IPS-18c (cell line): ENCODE measurements around the gene LGR4.

ENCODE experiments used
- H3K4me3 ChIP-seq: 2 replicates; pipeline ENCODE4 v1.7.0; 2013; ENCODE audit warnings: low read depth, mild to moderate bottlenecking, low read length, moderate library complexity; ENCODE audit not compliant: insufficient read depth
- H3K9me3 ChIP-seq: one replicate; pipeline ENCODE4 v1.6.1; 2013; ENCODE audit warnings: mild to moderate bottlenecking, low read length, moderate library complexity; ENCODE audit not compliant: control insufficient read depth, insufficient read depth

Gene LGR4

GRCh38 chr11:27447288-27448183 lies 25.1 kb downstream of the LGR4 start:
- Histone ChIP-seq H3K4me3 (no peak overlapping the region), H3K9me3 (no peaks in the 10 kb centered on the region)

- H3K9me3 ChIP-seq, result no peaks in the 10 kb centered on the region
- no peak overlapping the region for H3K4me3 ChIP-seq
Measured at GRCh38 chr11:27445625-27446024, 27.0 kb downstream of the LGR4 start.

GRCh38 chr11:27444801-27445215 lies 27.8 kb downstream of the LGR4 start:
- Histone ChIP-seq H3K4me3 (no peak overlapping the region), H3K9me3 (no peaks in the 10 kb centered on the region)

GRCh38 chr11:27443746-27444507 lies 28.7 kb downstream of the LGR4 start:
- no peak overlapping the region for H3K4me3 ChIP-seq
- H3K9me3 ChIP-seq, result no peaks in the 10 kb centered on the region

GRCh38 chr11:27443227-27443626 lies 29.4 kb downstream of the LGR4 start:
- no peak overlapping the region for H3K4me3 ChIP-seq
- H3K9me3 ChIP-seq, result no peaks in the 10 kb centered on the region

GRCh38 chr11:27440090-27440489 lies 32.5 kb downstream of the LGR4 start:
- no peak overlapping the region for H3K4me3 ChIP-seq

GRCh38 chr11:27438595-27438981 lies 34.0 kb downstream of the LGR4 start:
- Histone ChIP-seq H3K4me3 (no peak overlapping the region), H3K9me3 (no peaks in the 10 kb centered on the region)

More at GRCh38 chr11:27440090-27440489, 32.5 kb downstream of the LGR4 start:
- H3K9me3 ChIP-seq, result no peaks in the 10 kb centered on the region

- H3K9me3 ChIP-seq, result no peaks in the 10 kb centered on the region
- no peak overlapping the region for H3K4me3 ChIP-seq
Measured at GRCh38 chr11:27437829-27438594, 34.6 kb downstream of the LGR4 start.

GRCh38 chr11:27436916-27437315 lies 35.7 kb downstream of the LGR4 start:
- Histone ChIP-seq H3K9me3 (no peaks in the 10 kb centered on the region), H3K4me3 (no peak overlapping the region)

- Histone ChIP-seq H3K9me3 (no peaks in the 10 kb centered on the region), H3K4me3 (no peak overlapping the region)
Measured at GRCh38 chr11:27433742-27434141, 38.8 kb downstream of the LGR4 start.

GRCh38 chr11:27431808-27432207 lies 40.8 kb downstream of the LGR4 start:
- no peak overlapping the region for H3K4me3 ChIP-seq
- H3K9me3 ChIP-seq, result no peaks in the 10 kb centered on the region

GRCh38 chr11:27429761-27430393 lies 42.7 kb downstream of the LGR4 start:
- no peak overlapping the region for H3K4me3 ChIP-seq
- H3K9me3 ChIP-seq, result no peaks in the 10 kb centered on the region

- Histone ChIP-seq H3K4me3 (no peak overlapping the region), H3K9me3 (no peaks in the 10 kb centered on the region)
Measured at GRCh38 chr11:27427183-27427980, 45.2 kb downstream of the LGR4 start.

- Histone ChIP-seq H3K4me3 (no peak overlapping the region), H3K9me3 (no peaks in the 10 kb centered on the region)
Measured at GRCh38 chr11:27425814-27426213, 46.8 kb downstream of the LGR4 start.

GRCh38 chr11:27423125-27423524 lies 49.5 kb downstream of the LGR4 start:
- H3K4me3 ChIP-seq, result no peak overlapping the region
- H3K9me3 ChIP-seq, result no peaks in the 10 kb centered on the region

- Histone ChIP-seq H3K4me3 (no peak overlapping the region), H3K9me3 (no peaks in the 10 kb centered on the region)
Measured at GRCh38 chr11:27421819-27422494, 50.6 kb downstream of the LGR4 start.
